ENCODE measurements around the gene RHNO1. TPM values are rescaled to one million over a fixed set of nuclear protein-coding genes. Genes with fewer than 3 reads are reported as not detected.
A peak's percentile ranks its signal among the peaks of the same experiment; 100 is the strongest.

Gene RHNO1
- total RNA-seq, 2 experiments from 2014 or later, result 53.6 to 61.4 TPM

DNA sequence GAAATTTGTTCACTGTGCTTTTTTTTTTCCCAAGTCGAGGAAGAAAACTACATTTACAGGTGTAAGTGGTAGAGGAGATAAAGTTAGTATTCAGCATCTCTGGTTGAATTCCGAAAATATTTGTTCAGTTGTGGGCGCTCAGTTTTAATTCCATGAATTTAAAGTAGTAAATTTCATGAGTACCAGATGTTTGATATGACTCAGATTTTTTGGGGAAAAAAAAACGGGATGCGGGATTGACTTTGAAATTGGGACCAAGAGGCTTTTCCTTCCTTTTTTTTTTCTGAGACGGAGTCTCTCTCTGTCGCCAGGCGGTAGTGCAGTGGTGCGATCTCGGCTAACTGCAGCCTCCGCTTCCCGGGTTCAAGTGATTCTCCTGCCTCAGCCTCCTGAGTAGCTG is 15.2 kb downstream of the RHNO1 start:
- Mint-ChIP-seq H3K27ac (no peak overlapping the region), H3K36me3 (ENCODE audit: low read depth) (peaks cover 18% of the 10 kb centered on the region), H3K27me3 (no peaks in the 10 kb centered on the region), H3K4me3 (peak overlapping the region; percentile 95), H3K9me3 (no peaks in the 10 kb centered on the region), H3K4me1 (peaks cover 41% of the 10 kb centered on the region)
- CTCF ChIA-PET, result interaction anchor here (0.6 to 1.2 kb wide), 6 partner anchors 22 to 580 kb away, joined by 3 to 4 read pairs (median 3); no protein-coding TSS in a partner anchor
- POLR2A ChIA-PET, result interaction anchor here (0.7 kb wide), 2 partner anchors 9 to 1391 kb away, joined by 3 read pairs; no protein-coding TSS in a partner anchor
- DNase-seq, result no peak

GRCh38 chr12:2893007-2893406 is 16.0 kb downstream of the RHNO1 start:
- Mint-ChIP-seq H3K27me3 (no peaks in the 10 kb centered on the region), H3K4me3 (peak overlapping the region; percentile 28), H3K36me3 (ENCODE audit: low read depth) (peaks cover 12% of the 10 kb centered on the region), H3K4me1 (peaks cover 35% of the 10 kb centered on the region), H3K9me3 (no peaks in the 10 kb centered on the region), H3K27ac (no peak overlapping the region)
- CTCF ChIA-PET, result interaction anchor here (0.7 to 1.2 kb wide), 3 partner anchors 21 to 580 kb away, joined by 3 to 4 read pairs (median 3); no protein-coding TSS in a partner anchor
- POLR2A ChIA-PET, result no interaction called here
- DNase-seq, result no peak

- ChIA-PET POLR2A (no interaction called here), CTCF (interaction anchor here (1.4 kb wide), 1 partner anchor 10 kb away, joined by 3 read pairs; no protein-coding TSS in a partner anchor)
- Mint-ChIP-seq H3K27me3 (no peaks in the 10 kb centered on the region), H3K4me1 (peaks cover 23% of the 10 kb centered on the region), H3K36me3 (ENCODE audit: low read depth) (no peaks in the 10 kb centered on the region), H3K27ac (no peak overlapping the region), H3K4me3 (no peak overlapping the region), H3K9me3 (no peaks in the 10 kb centered on the region)
- DNase-seq, result no peak
Observed at GRCh38 chr12:2895051-2895451, 18.0 kb downstream of the RHNO1 start.

DNA sequence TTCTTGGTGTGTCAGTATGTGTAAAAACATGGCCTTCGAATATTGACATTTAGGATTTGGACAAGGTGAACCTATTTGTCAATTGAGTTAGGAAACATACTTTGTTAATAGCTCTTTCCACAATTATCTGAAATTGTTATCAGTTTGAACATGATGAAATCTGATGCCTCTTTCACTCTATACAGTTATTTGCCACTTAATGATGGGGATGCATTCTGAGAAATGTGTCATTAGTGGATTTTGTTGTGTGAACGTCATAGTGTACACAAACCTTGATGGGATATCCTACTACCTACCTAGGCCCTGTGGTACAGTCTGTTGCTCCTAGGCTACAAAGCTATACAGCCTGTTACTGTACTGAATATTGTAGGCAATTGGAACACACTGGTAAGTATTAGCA is 18.5 kb downstream of the RHNO1 start:
- Mint-ChIP-seq H3K4me1 (peaks cover 18% of the 10 kb centered on the region), H3K36me3 (ENCODE audit: low read depth) (no peaks in the 10 kb centered on the region), H3K4me3 (no peak overlapping the region), H3K27ac (no peak overlapping the region), H3K27me3 (no peaks in the 10 kb centered on the region), H3K9me3 (no peaks in the 10 kb centered on the region)
- ChIA-PET CTCF (interaction anchor here (0.6 kb wide), 1 partner anchor 33 kb away, joined by 3 read pairs; no protein-coding TSS in a partner anchor), POLR2A (no interaction called here)
- DNase-seq, result no peak

DNA sequence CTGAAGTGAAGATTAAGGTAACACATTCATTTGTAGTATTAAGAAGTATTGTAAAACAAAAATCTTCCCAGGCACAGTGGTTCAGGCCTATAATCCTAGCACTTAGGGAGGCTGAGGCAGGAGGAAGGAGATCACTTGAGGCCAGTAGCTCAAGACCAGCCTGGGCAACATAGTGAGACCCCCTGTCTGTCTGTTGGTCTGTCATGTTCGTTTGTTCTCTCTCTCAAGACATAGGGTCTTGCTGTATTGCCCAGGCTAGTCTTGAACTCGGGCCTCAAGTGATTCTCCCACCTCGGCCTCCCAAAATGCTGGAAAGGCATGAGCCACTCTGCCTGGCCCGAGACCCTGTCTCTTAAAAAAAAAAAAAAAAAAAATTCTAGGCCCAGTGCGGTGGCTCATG is 20.4 kb downstream of the RHNO1 start:
- DNase-seq, result no peak
- Mint-ChIP-seq H3K4me3 (no peak overlapping the region), H3K9me3 (no peaks in the 10 kb centered on the region), H3K4me1 (peaks cover 5% of the 10 kb centered on the region), H3K36me3 (ENCODE audit: low read depth) (no peaks in the 10 kb centered on the region), H3K27ac (no peak overlapping the region), H3K27me3 (no peaks in the 10 kb centered on the region)
- CTCF ChIA-PET, result interaction anchor here (0.6 kb wide), 1 partner anchor 21 kb away, joined by 4 read pairs; no protein-coding TSS in a partner anchor
- POLR2A ChIA-PET, result no interaction called here

DNA sequence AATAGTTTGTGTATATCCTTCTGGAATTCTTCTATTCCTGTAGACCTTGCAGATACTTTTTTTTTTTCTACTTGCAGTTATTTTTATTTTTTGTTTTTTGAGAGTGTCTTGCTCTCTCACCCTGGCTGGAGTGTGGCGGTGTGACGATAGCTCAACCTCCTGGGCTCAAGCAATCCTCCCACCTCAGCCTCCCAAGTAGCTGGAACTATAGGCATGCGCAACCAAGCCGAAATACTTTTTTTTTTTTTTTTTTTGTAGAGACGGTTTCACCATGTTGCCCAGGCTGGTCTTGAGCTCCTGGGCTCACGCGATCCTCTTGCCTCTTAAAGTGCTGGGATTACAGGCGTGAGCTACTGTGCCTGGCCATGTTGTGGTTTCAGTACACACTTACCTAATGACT is 23.6 kb downstream of the RHNO1 start:
- Mint-ChIP-seq H3K27ac (no peak overlapping the region), H3K36me3 (ENCODE audit: low read depth) (no peaks in the 10 kb centered on the region), H3K27me3 (no peaks in the 10 kb centered on the region), H3K9me3 (no peaks in the 10 kb centered on the region), H3K4me3 (no peak overlapping the region), H3K4me1 (no peaks in the 10 kb centered on the region)
- DNase-seq, result no peak
- CTCF ChIA-PET, result interaction anchor here (0.7 kb wide), 1 partner anchor 17 kb away, joined by 3 read pairs; no protein-coding TSS in a partner anchor
- POLR2A ChIA-PET, result no interaction called here

- H3K9me3 Mint-ChIP-seq, result no peaks in the 10 kb centered on the region
- no peaks in the 10 kb centered on the region for H3K36me3 Mint-ChIP-seq (ENCODE audit: low read depth)
- no peaks in the 10 kb centered on the region for H3K27me3 Mint-ChIP-seq
- H3K4me1 Mint-ChIP-seq, result no peaks in the 10 kb centered on the region
- no peak for DNase-seq
- H3K4me3 Mint-ChIP-seq, result no peak overlapping the region
- ChIA-PET CTCF (interaction anchor here (0.6 kb wide), 2 partner anchors 62 to 91 kb away, joined by 3 to 4 read pairs; no protein-coding TSS in a partner anchor), POLR2A (no interaction called here)
- H3K27ac Mint-ChIP-seq, result no peak overlapping the region
Observed at GRCh38 chr12:2902272-2902880, 25.4 kb downstream of the RHNO1 start.

DNA sequence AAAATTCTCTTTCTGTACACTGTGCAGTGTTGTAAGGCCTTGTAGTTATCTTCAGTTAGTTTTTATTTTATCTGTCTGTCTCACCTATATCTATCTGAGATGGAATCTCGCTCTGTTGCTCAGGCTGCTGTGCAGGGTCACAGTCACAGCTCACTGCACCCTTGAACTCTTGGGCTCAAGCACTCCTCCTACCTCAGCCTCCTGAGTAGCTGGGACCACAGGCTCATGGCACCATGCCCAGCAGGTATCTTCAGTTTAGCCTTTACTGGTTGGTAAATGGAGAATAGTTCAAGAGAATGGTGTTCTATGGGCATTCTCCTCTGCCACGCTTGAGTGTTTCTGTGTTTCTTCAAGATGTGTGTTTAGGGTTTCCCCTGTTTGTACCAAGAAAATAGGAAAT is 27.2 kb downstream of the RHNO1 start:
- H3K36me3 Mint-ChIP-seq (ENCODE audit: low read depth), result no peaks in the 10 kb centered on the region
- H3K27me3 Mint-ChIP-seq, result no peaks in the 10 kb centered on the region
- no peaks in the 10 kb centered on the region for H3K4me1 Mint-ChIP-seq
- no peak for DNase-seq
- H3K27ac Mint-ChIP-seq, result no peak overlapping the region
- ChIA-PET POLR2A (no interaction called here), CTCF (interaction anchor here (1.1 kb wide), 1 partner anchor 35 kb away, joined by 3 read pairs; no protein-coding TSS in a partner anchor)
- H3K9me3 Mint-ChIP-seq, result no peaks in the 10 kb centered on the region
- no peak overlapping the region for H3K4me3 Mint-ChIP-seq

GRCh38 chr12:2912216-2912575 is 35.2 kb downstream of the RHNO1 start:
- POLR2A ChIA-PET, result no interaction called here
- H3K27ac Mint-ChIP-seq, result no peak overlapping the region
- H3K4me3 Mint-ChIP-seq, result no peak overlapping the region
- no peaks in the 10 kb centered on the region for H3K36me3 Mint-ChIP-seq (ENCODE audit: low read depth)
- H3K9me3 Mint-ChIP-seq, result no peaks in the 10 kb centered on the region
- no peak for DNase-seq
- no peaks in the 10 kb centered on the region for H3K4me1 Mint-ChIP-seq
- no peaks in the 10 kb centered on the region for H3K27me3 Mint-ChIP-seq
- CTCF ChIA-PET, result interaction anchor here (0.6 kb wide), 1 partner anchor 90 kb away, joined by 4 read pairs; no protein-coding TSS in a partner anchor

DNA sequence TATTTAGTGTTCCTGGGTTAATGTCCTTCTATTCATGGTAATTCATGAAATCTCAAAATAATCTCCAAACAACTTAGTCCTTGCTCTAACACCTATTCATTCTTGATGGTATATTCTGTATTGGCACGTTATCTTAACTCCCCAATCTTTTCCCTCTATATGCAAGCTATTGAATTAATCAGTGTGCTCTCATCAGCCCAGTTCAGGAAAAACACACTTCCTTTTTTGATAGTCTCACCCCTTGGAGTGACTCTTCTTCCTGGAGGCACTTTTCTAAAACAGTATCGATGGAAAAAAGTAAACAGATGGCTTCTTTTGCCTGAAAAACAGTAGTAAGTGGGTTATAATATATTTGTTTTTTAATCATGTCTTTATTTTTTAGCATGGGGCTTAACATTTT is 42.2 kb downstream of the RHNO1 start:
- POLR2A ChIA-PET, result no interaction called here
- H3K4me1 Mint-ChIP-seq, result no peaks in the 10 kb centered on the region
- H3K4me3 Mint-ChIP-seq, result no peak overlapping the region
- no peaks in the 10 kb centered on the region for H3K9me3 Mint-ChIP-seq
- no peak overlapping the region for H3K27ac Mint-ChIP-seq
- no peaks in the 10 kb centered on the region for H3K27me3 Mint-ChIP-seq
- H3K36me3 Mint-ChIP-seq (ENCODE audit: low read depth), result peaks cover 6% of the 10 kb centered on the region
- CTCF ChIA-PET, result interaction anchor here (0.6 kb wide), 1 partner anchor 100 kb away, joined by 4 read pairs; no protein-coding TSS in a partner anchor
- no peak for DNase-seq

DNA sequence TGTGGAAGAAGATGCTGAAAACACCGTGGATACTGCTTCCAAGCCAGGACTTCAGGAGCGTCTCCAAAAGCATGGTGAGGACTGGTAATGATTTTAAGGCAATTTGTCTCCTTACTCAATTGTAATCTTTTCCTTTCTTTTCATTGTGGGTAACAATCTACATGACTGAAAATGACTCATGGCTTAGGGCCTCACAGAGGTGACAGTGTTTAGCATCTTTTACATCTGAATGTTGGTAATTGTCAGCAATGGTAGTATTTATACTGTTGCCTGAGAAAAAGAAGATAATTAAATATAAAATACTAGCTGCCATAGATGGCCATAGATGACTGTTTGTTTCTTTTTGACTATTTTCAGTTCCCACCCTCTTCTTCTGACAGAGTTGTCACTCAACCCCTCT is 45.3 kb downstream of the RHNO1 start:
- CTCF ChIA-PET, result interaction anchor here (0.6 to 1.2 kb wide), 3 partner anchors 22 to 43 kb away, joined by 3 to 4 read pairs (median 3); partner anchors contain the start of gene TULP3
- no peak for DNase-seq
- Mint-ChIP-seq H3K4me1 (no peaks in the 10 kb centered on the region), H3K36me3 (ENCODE audit: low read depth) (peaks cover 9% of the 10 kb centered on the region), H3K27ac (no peak overlapping the region), H3K4me3 (no peak overlapping the region), H3K9me3 (no peaks in the 10 kb centered on the region), H3K27me3 (no peaks in the 10 kb centered on the region)
- POLR2A ChIA-PET, result no interaction called here

DNA sequence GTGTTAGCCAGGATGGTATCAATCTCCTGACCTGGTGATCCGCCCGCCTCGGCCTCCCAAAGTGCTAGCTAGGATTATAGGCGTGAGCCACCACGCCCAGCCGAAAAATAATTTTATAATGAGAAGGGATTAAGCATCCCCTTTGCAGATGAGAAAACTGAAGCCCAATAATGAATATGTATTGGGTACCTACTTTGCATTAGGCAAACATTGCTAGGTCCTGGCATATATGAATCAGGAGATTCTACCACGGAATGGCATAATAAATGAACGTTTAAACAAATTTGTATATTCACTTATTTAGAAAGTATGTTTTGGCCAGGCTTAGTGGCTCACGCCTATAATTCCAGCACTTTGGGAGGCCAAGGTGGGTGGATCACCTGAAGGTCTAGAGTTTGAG is 46.0 kb downstream of the RHNO1 start:
- POLR2A ChIA-PET, result no interaction called here
- no peaks in the 10 kb centered on the region for H3K9me3 Mint-ChIP-seq
- DNase-seq, result no peak
- H3K27ac Mint-ChIP-seq, result no peak overlapping the region
- H3K4me3 Mint-ChIP-seq, result no peak overlapping the region
- CTCF ChIA-PET, result interaction anchor here (0.7 to 1.2 kb wide), 2 partner anchors 22 to 43 kb away, joined by 3 to 4 read pairs; no protein-coding TSS in a partner anchor
- H3K4me1 Mint-ChIP-seq, result no peaks in the 10 kb centered on the region
- H3K36me3 Mint-ChIP-seq (ENCODE audit: low read depth), result peaks cover 9% of the 10 kb centered on the region
- H3K27me3 Mint-ChIP-seq, result no peaks in the 10 kb centered on the region

GRCh38 chr12:2924019-2924418 is 47.0 kb downstream of the RHNO1 start:
- POLR2A ChIA-PET, result no interaction called here
- Mint-ChIP-seq H3K9me3 (no peaks in the 10 kb centered on the region), H3K36me3 (ENCODE audit: low read depth) (peaks cover 9% of the 10 kb centered on the region), H3K4me1 (no peaks in the 10 kb centered on the region), H3K4me3 (no peak overlapping the region), H3K27me3 (no peaks in the 10 kb centered on the region), H3K27ac (no peak overlapping the region)
- no peak for DNase-seq
- CTCF ChIA-PET, result interaction anchor here (0.6 kb wide), 2 partner anchors 692 to 1216 kb away, joined by 3 to 5 read pairs; no protein-coding TSS in a partner anchor

Data from activated CD4-positive, alpha-beta T cell treated with anti-CD3 and anti-CD28 coated beads, Interleukin-2, amount 10 ng/mL, durations not matched to agents 7 days and 5 days (primary cell).